Keratinocyte (primary cell): ENCODE results near the gene ID3. TPM values are rescaled to one million over a fixed set of nuclear protein-coding genes. Genes with fewer than 3 reads are reported as not detected.

Experiments used
- DNase-seq: peaks from one replicate; pipeline ENCODE4 v3.0.0-alpha.2; 2011; ENCODE audit warnings: low read depth, missing footprints, low spot score
- FAIRE-seq: peaks from 2 replicates; lab custom pipeline; 2011; peaks lifted over from hg19 to GRCh38; lab: Jason Lieb, UNC
- H2AFZ ChIP-seq: 2 replicates; pipeline ENCODE4 v1.6.0; 2012; ENCODE audit warnings: low read length, control low read depth, inconsistent platforms; ENCODE audit not compliant: control insufficient read depth
- H3K27ac ChIP-seq: 2 replicates; pipeline ENCODE4 v1.5.1; 2011; ENCODE audit warnings: low read length; ENCODE audit not compliant: control insufficient read depth, insufficient read depth
- H3K27me3 ChIP-seq: 3 replicates; pipeline ENCODE4 v1.6.0; 2011; ENCODE audit warnings: low read length; ENCODE audit not compliant: control insufficient read depth, insufficient read depth; ENCODE audit errors: extremely low read depth
- H3K36me3 ChIP-seq, 2 experiments: 2 replicates in 1 of 2; 3 replicates in 1 of 2; pipeline ENCODE4 v1.5.1; 2011; ENCODE audit warnings: low read length in 2 of 2, mild to moderate bottlenecking in 1 of 2; ENCODE audit not compliant: control insufficient read depth in 2 of 2, insufficient read depth in 2 of 2; ENCODE audit errors: extremely low read depth in 1 of 2
- H3K4me1 ChIP-seq: 3 replicates; pipeline ENCODE4 v1.5.1; 2011; ENCODE audit warnings: low read length; ENCODE audit not compliant: control insufficient read depth, insufficient read depth; ENCODE audit errors: extremely low read depth
- H3K4me2 ChIP-seq: 3 replicates; pipeline ENCODE4 v1.6.0; 2011; ENCODE audit warnings: low read depth, low read length; ENCODE audit not compliant: control insufficient read depth, insufficient read depth; ENCODE audit errors: extremely low read depth
- H3K4me3 ChIP-seq, 3 experiments: fragments of 200-600 bp in 1 of 3; sonication (generic) in 1 of 3; 2 replicates in 2 of 3; 3 replicates in 1 of 3; pipeline ENCODE4 v1.5.1; 2011 to 2016; ENCODE audit warnings: low read length in 3 of 3, mild to moderate bottlenecking in 3 of 3, control low read depth in 2 of 3, inconsistent platforms in 1 of 3, low read depth in 1 of 3, mixed read lengths in 1 of 3, mixed run types in 1 of 3, moderate library complexity in 1 of 3; ENCODE audit not compliant: control insufficient read depth in 2 of 3, insufficient read depth in 2 of 3; ENCODE audit errors: extremely low read depth in 1 of 3
- H3K79me2 ChIP-seq: 2 replicates; pipeline ENCODE4 v1.6.0; 2012; ENCODE audit warnings: low read length; ENCODE audit not compliant: control insufficient read depth, insufficient read depth
- H3K9ac ChIP-seq: 3 replicates; pipeline ENCODE4 v1.6.0; 2011; ENCODE audit warnings: low read length; ENCODE audit not compliant: control insufficient read depth, insufficient read depth; ENCODE audit errors: extremely low read depth
- H3K9me1 ChIP-seq: 3 replicates; pipeline ENCODE4 v1.6.0; 2011; ENCODE audit warnings: low read length; ENCODE audit not compliant: control insufficient read depth, insufficient read depth; ENCODE audit errors: extremely low read depth
- H3K9me3 ChIP-seq: 2 replicates; pipeline ENCODE4 v1.5.1; 2012; ENCODE audit warnings: low read depth, low read length; ENCODE audit not compliant: control insufficient read depth
- H4K20me1 ChIP-seq: 3 replicates; pipeline ENCODE4 v1.6.0; 2011; ENCODE audit warnings: low read length; ENCODE audit not compliant: control insufficient read depth, insufficient read depth; ENCODE audit errors: extremely low read depth
- CTCF ChIP-seq, 3 experiments: IDR thresholded peaks in 1 of 3; conservative IDR thresholded peaks in 1 of 3; optimal IDR thresholded peaks in 1 of 3; 2 replicates in 2 of 3; 3 replicates in 1 of 3; pipeline versions ENCODE3 to v1.5.1; 2011; ENCODE audit warnings: low read length in 3 of 3, mild to moderate bottlenecking in 3 of 3, moderate library complexity in 2 of 3, control low read depth in 1 of 3, inconsistent platforms in 1 of 3; ENCODE audit not compliant: insufficient read depth in 2 of 3; ENCODE audit errors: extremely low read depth in 1 of 3
- EZH2 ChIP-seq: IDR thresholded peaks from one replicate; pipeline ENCODE4 v1.6.1; 2012; ENCODE audit warnings: inconsistent platforms, mild to moderate bottlenecking, low read length, moderate library complexity
- dilution Hi-C: fragments of 300-500 bp; cut with MboI; formaldehyde crosslinking; loops from one replicate; pipeline ENCODE4 v1.7.0; 2020; ENCODE audit warnings: low sequenced_read_pairs; ENCODE audit not compliant: extremely low pct_ligation_motif_present
- polyA plus RNA-seq, 5 experiments: library from polyadenylated mRNA; depleted of rRNA in 3 of 5; stranded (reverse) in 3 of 5; stranded (forward) in 1 of 5; unstranded in 1 of 5; fragments of >200 nt; gene quantifications; 1 replicate in 1 of 5; 2 replicates in 3 of 5; 3 replicates in 1 of 5; pipeline versions ENCODE4 v1.2.1 to v1.2.3, GENCODE V29; 2011 to 2012; ENCODE audit warnings: missing spikeins in 2 of 5, low read depth in 1 of 5, low replicate concordance in 1 of 5

The ID3 gene
- polyA plus RNA-seq, 1 donor (not counting 4 experiments of a cell fraction or from before 2014, with no cell fraction given) = 38.0 TPM

GRCh38 chr1:23526329-23527041, 32.8 kb downstream of the ID3 start:
- H3K4me2 ChIP-seq = no peak overlapping the region
- H3K4me1 ChIP-seq = peaks cover 26% of the 10 kb centered on the region

GRCh38 chr1:23525558-23526250, 33.6 kb downstream of the ID3 start:
- Histone ChIP-seq H3K27me3 (peaks cover 12% of the 10 kb centered on the region), H3K9me1 (peaks cover 2% of the 10 kb centered on the region), H3K9me3 (no peaks in the 10 kb centered on the region), H3K4me3 (no peak overlapping the region), H4K20me1 (no peaks in the 10 kb centered on the region), H3K79me2 (no peaks in the 10 kb centered on the region), H3K4me1 (peaks cover 20% of the 10 kb centered on the region), H3K9ac (no peak overlapping the region), H2AFZ (no peak overlapping the region), H3K27ac (no peak overlapping the region), H3K4me2 (no peak overlapping the region), H3K36me3 (no peaks in the 10 kb centered on the region)
- FAIRE-seq (no peak), DNase-seq (no peak)
- dilution Hi-C loops = no loop called here
- TF ChIP-seq CTCF (optimal IDR thresholded peaks at IDR 0.05 in 1 of 3, IDR thresholded peaks at IDR 0.05 in 1 of 3, conservative IDR thresholded peaks at IDR 0.05 in 1 of 3; ENCODE audit: extremely low read depth in 1 of 3, insufficient read depth in 2 of 3, low read length in 3 of 3) = no peak
- no peak for TF ChIP-seq EZH2

More at GRCh38 chr1:23526329-23527041, 32.8 kb downstream of the ID3 start:
- H3K36me3 ChIP-seq = no peaks in the 10 kb centered on the region
- dilution Hi-C loops = no loop called here
- H3K4me3 ChIP-seq = no peak overlapping the region
- no peak overlapping the region for H3K27ac ChIP-seq
- peaks cover 15% of the 10 kb centered on the region for H3K27me3 ChIP-seq
- peaks cover 2% of the 10 kb centered on the region for H3K9me1 ChIP-seq
- DNase-seq (no peak), FAIRE-seq (no peak)
- H3K9me3 ChIP-seq = no peaks in the 10 kb centered on the region
- H4K20me1 ChIP-seq = no peaks in the 10 kb centered on the region
- H3K79me2 ChIP-seq = no peaks in the 10 kb centered on the region
- no peak overlapping the region for H2AFZ ChIP-seq
- H3K9ac ChIP-seq = no peak overlapping the region
- no peak for TF ChIP-seq CTCF (optimal IDR thresholded peaks at IDR 0.05 in 1 of 3, IDR thresholded peaks at IDR 0.05 in 1 of 3, conservative IDR thresholded peaks at IDR 0.05 in 1 of 3; ENCODE audit: extremely low read depth in 1 of 3, insufficient read depth in 2 of 3, low read length in 3 of 3)
- no peak for TF ChIP-seq EZH2
